SJCRH30 (cell line): ENCODE data around the gene GPR68. TPM values are rescaled to one million over a fixed set of nuclear protein-coding genes. Genes with fewer than 3 reads are reported as not detected.
"Not testable (repeated sequence)": the region's sequence is repeated elsewhere in the genome, so short reads cannot be mapped to it uniquely, and the experiment has no call there.

Source experiments
- DNase-seq, 2 experiments: peaks; one replicate each; pipeline ENCODE4 v3.0.0-alpha.2; 2015 to 2020
- H3K27ac ChIP-seq: fragments of 250-450 bp; sonication (Bioruptor Pico); 2 replicates; pipeline ENCODE4 v1.5.1; 2020; ENCODE audit warnings: mild to moderate bottlenecking, moderate library complexity
- H3K27me3 ChIP-seq: fragments of 250-450 bp; sonication (Bioruptor Pico); 2 replicates; pipeline ENCODE4 v1.5.1; 2020; ENCODE audit warnings: mild to moderate bottlenecking, moderate library complexity
- H3K36me3 ChIP-seq: fragments of 250-450 bp; sonication (Bioruptor Pico); 2 replicates; pipeline ENCODE4 v1.5.1; 2020; ENCODE audit warnings: mild to moderate bottlenecking, moderate library complexity
- H3K4me1 ChIP-seq: fragments of 250-450 bp; sonication (Bioruptor Pico); 2 replicates; pipeline ENCODE4 v1.5.1; 2020; ENCODE audit warnings: mild to moderate bottlenecking, moderate library complexity
- H3K4me3 ChIP-seq: fragments of 250-450 bp; sonication (Bioruptor Pico); 2 replicates; pipeline ENCODE4 v1.5.1; 2020; ENCODE audit warnings: mild to moderate bottlenecking, moderate library complexity
- H3K9me3 ChIP-seq: fragments of 250-450 bp; sonication (Bioruptor Pico); replicated peaks from 2 replicates; pipeline ENCODE4 v1.5.1; 2020; ENCODE audit warnings: mild to moderate bottlenecking, moderate library complexity
- total RNA-seq: library from RNA; depleted of rRNA; stranded (reverse); fragments of >200 nt; shearing (Covaris generic); gene quantifications from 2 replicates; pipeline ENCODE4 v1.2.3, GENCODE V29; 2014

GPR68 gene
- total RNA-seq, 1 experiment from 2014 or later: not detected

DNA sequence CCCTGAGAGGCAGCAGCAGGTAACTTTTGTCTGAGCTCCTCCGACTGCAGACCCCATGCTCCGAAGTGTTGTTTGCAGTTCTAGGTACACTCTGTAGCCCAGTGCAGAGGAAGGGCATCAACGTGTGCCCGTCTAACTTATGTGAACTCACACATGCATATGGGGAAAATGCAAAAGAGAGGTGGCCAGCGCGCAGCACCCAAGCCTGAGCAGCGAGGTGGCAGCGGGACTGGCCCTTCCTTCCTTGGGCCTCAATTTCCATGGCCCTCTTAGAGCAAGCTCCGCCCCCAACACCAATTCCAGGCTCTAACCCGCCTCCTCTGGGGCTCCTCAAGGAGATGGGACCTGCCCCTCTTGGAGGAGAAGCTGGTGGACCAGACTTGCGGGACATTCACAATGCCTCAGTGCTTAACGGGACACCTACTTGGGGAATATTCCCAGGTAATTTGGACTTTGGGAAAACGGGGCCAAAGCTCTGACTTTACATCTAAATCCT, 27.7 kb downstream of the GPR68 start:
- 0 out of 2 replicates have a peak, but pooled peaks cover 2% of the 10 kb centered on the region for H3K36me3 ChIP-seq
- no peak for DNase-seq
- H3K4me1 ChIP-seq: no peaks in the 10 kb centered on the region
- H3K9me3 ChIP-seq: no peaks in the 10 kb centered on the region
- H3K27ac ChIP-seq: no peak overlapping the region
- H3K27me3 ChIP-seq: no peaks in the 10 kb centered on the region
- H3K4me3 ChIP-seq: no peak overlapping the region

DNA sequence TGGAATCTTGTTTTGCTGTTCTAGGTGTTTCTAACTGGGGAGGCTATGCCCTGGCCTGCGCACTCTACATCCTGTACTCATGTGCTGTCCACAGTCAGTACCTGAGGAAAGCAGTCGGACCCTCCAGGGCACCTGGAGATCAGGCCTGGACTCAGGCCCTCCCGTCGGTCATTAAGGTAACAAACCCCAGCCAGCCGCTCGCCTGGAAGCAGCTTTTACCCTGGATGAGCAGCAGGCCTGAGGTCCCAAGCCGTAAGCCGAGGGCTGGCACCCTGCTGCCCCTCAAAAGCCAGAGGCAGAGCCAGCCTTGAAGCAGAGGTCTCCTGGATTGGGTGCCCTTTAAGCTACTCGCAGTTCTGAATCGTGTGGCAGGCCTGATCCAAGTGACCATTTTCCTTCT, 29.1 kb downstream of the GPR68 start:
- no peaks in the 10 kb centered on the region for H3K27me3 ChIP-seq
- H3K36me3 ChIP-seq: peaks cover 8% of the 10 kb centered on the region
- no peaks in the 10 kb centered on the region for H3K4me1 ChIP-seq
- H3K4me3 ChIP-seq: no peak overlapping the region
- H3K27ac ChIP-seq: no peak overlapping the region
- no peak for DNase-seq
- peaks cover 3% of the 10 kb centered on the region for H3K9me3 ChIP-seq

- Histone ChIP-seq H3K27ac (no peak overlapping the region), H3K4me1 (no peaks in the 10 kb centered on the region), H3K36me3 (peaks cover 8% of the 10 kb centered on the region), H3K4me3 (no peak overlapping the region), H3K27me3 (no peaks in the 10 kb centered on the region), H3K9me3 (peaks cover 3% of the 10 kb centered on the region)
- DNase-seq: no peak
These were observed 30.2 kb downstream of the GPR68 start for GRCh38 chr14:91214306-91214705.

DNA sequence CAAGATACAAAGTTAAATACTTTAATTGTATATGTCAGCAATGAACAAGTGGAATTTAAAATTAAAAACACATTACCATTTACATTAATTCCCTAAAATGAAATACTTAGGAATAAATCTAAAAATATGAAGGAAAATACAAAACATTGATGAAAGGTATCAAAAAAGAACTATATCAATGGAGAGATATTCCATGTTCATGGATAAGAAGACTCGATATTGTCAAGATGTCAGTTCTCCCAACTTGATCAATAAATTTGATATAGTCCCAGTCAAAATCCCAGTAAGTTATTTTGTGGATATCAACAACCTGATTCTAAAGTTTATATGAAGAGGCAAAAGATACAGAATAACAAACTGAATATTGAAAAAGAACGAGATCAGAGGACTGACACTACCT, 33.5 kb downstream of the GPR68 start:
- peaks cover 8% of the 10 kb centered on the region for H3K36me3 ChIP-seq

DNA sequence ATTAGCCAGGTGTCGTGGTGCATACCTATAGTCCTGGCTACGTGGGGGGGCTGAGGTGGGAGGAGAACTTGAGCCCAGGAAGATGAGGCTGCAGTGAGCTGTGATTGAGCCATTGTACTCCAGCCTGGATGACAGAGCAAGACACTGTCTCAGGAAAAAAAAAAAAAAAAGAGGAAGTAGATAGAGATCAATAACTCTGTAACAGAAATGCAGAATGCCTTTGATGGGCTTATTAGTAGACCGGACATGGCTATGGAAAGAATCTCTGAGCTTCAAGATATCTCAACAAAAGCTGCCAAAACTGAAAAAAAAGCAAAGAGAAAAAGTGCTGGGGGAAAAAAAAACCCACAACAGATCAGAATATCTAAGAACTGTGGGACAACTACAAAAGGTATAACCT, 37.5 kb downstream of the GPR68 start:
- Histone ChIP-seq H3K4me3 (no peak overlapping the region), H3K4me1 (no peaks in the 10 kb centered on the region), H3K36me3 (peaks cover 34% of the 10 kb centered on the region), H3K27me3 (no peaks in the 10 kb centered on the region), H3K27ac (no peak overlapping the region), H3K9me3 (peaks cover 3% of the 10 kb centered on the region)
- DNase-seq: no peak

More for the DNA sequence above, 33.5 kb downstream of the GPR68 start:
- Histone ChIP-seq H3K4me1 (no peaks in the 10 kb centered on the region), H3K4me3 (no peak overlapping the region), H3K27me3 (no peaks in the 10 kb centered on the region), H3K9me3 (peaks cover 3% of the 10 kb centered on the region), H3K27ac (no peak overlapping the region)
- DNase-seq: no peak

GRCh38 chr14:91205459-91205858, 39.0 kb downstream of the GPR68 start:
- Histone ChIP-seq H3K36me3 (peaks cover 39% of the 10 kb centered on the region), H3K4me3 (no peak overlapping the region), H3K9me3 (no peaks in the 10 kb centered on the region; the same call in 1 of the 2 replicates), H3K4me1 (no peaks in the 10 kb centered on the region), H3K27me3 (no peaks in the 10 kb centered on the region), H3K27ac (no peak overlapping the region)
- DNase-seq: no peak

GRCh38 chr14:91204657-91205056, 39.8 kb downstream of the GPR68 start:
- DNase-seq: no peak
- Histone ChIP-seq H3K4me3 (no peak overlapping the region), H3K27me3 (no peaks in the 10 kb centered on the region), H3K27ac (no peak overlapping the region), H3K9me3 (peaks cover 5% of the 10 kb centered on the region; the same call in 1 of the 2 replicates), H3K36me3 (peaks cover 47% of the 10 kb centered on the region), H3K4me1 (no peaks in the 10 kb centered on the region)

- peaks cover 5% of the 10 kb centered on the region; the same call in 1 of the 2 replicates for H3K9me3 ChIP-seq
- H3K27ac ChIP-seq: no peak overlapping the region
- H3K27me3 ChIP-seq: no peaks in the 10 kb centered on the region
- DNase-seq: no peak
- peaks cover 58% of the 10 kb centered on the region for H3K36me3 ChIP-seq
- no peak overlapping the region for H3K4me3 ChIP-seq
- H3K4me1 ChIP-seq: no peaks in the 10 kb centered on the region
These were observed 42.1 kb downstream of the GPR68 start for GRCh38 chr14:91202234-91202974.

GRCh38 chr14:91200802-91201201, 43.7 kb downstream of the GPR68 start:
- not testable (repeated sequence) for H3K27me3 ChIP-seq, H3K4me3 ChIP-seq, H3K4me1 ChIP-seq, H3K27ac ChIP-seq, H3K9me3 ChIP-seq
- peaks cover 64% of the 10 kb centered on the region for H3K36me3 ChIP-seq
- peak in 1 of 2 experiments; percentile 10 for DNase-seq

GRCh38 chr14:91197631-91198030, 46.9 kb downstream of the GPR68 start:
- H3K4me1 ChIP-seq: no peaks in the 10 kb centered on the region
- H3K36me3 ChIP-seq: peaks cover 48% of the 10 kb centered on the region
- no peaks in the 10 kb centered on the region for H3K27me3 ChIP-seq
- no peak for DNase-seq
- peaks cover 5% of the 10 kb centered on the region; the same call in 1 of the 2 replicates for H3K9me3 ChIP-seq
- H3K4me3 ChIP-seq: no peak overlapping the region
- H3K27ac ChIP-seq: no peak overlapping the region

DNA sequence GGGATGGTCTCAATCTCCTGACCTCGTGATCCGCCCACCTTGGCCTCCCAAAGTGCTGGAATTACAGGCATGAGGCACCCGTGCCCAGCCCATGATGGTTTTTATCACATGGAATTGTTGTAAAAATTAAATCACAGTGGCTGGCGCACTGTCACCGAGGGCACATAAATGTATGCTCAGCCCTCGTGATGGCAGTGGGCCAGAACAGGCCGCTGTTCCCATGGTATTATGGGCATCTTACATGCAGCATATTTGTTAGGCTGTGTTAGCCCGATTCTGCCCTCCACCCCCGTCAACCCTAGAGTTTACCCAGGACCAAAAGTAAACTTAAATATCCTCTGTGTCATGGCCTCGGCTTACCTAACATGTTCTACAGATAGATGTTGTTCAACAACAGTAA, 48.6 kb downstream of the GPR68 start:
- no peaks in the 10 kb centered on the region for H3K4me1 ChIP-seq
- no peak for DNase-seq
- H3K9me3 ChIP-seq: peaks cover 5% of the 10 kb centered on the region; the same call in 1 of the 2 replicates
- peaks cover 31% of the 10 kb centered on the region for H3K36me3 ChIP-seq
- H3K27me3 ChIP-seq: no peaks in the 10 kb centered on the region
- H3K27ac ChIP-seq: no peak overlapping the region
- no peak overlapping the region for H3K4me3 ChIP-seq

DNA sequence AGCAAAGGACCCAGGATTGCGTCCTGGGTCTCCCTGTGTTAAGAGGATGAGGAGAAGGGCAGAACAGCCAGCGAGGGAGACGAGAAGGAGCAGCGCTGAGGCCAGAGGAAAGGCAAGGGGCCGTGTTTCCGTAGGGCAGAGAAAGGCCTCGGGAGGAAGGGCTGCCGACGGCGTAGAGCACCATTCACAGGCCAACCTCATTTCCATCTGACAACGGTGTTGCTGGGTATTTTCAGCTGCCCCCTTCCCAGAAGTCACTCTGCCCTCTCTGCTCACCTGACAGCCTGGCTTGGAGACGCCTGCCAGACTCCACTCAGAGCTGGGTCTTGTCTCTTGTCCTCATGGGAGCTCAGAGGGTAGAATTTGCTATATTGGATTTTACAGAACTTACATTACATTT, 51.4 kb downstream of the GPR68 start:
- Histone ChIP-seq H3K9me3 (no peaks in the 10 kb centered on the region), H3K4me3 (no peak overlapping the region), H3K4me1 (no peaks in the 10 kb centered on the region), H3K27me3 (no peaks in the 10 kb centered on the region), H3K36me3 (peaks cover 18% of the 10 kb centered on the region), H3K27ac (no peak overlapping the region)
- no peak for DNase-seq

DNA sequence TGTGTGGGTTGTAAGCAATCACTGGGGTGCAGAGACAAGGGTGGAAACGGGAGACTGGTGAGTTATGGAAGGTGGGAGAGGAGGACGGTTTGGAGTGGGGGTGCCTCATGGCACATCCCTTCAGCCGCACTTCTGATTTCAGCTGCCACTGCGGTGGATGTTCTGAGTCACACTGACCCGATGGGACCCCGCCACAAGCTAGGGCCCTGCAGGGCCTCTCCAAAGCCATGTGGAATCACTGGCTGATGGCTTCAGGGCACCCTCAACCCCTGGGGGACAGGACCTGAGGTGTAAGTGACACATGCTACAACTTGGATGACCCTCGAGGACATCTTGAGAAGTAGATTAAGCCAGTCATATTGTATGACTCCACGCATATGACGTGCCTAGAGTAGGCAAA, 53.7 kb downstream of the GPR68 start:
- H3K27ac ChIP-seq: no peak overlapping the region
- H3K9me3 ChIP-seq: no peaks in the 10 kb centered on the region
- H3K27me3 ChIP-seq: no peaks in the 10 kb centered on the region
- peaks cover 8% of the 10 kb centered on the region; the same call in 1 of the 2 replicates for H3K36me3 ChIP-seq
- H3K4me3 ChIP-seq: no peak overlapping the region
- no peaks in the 10 kb centered on the region for H3K4me1 ChIP-seq
- no peak for DNase-seq

GRCh38 chr14:91187271-91187670, 57.2 kb downstream of the GPR68 start:
- Histone ChIP-seq H3K4me3 (no peak overlapping the region), H3K36me3 (0 out of 2 replicates have a peak, but pooled peaks cover 5% of the 10 kb centered on the region), H3K4me1 (no peaks in the 10 kb centered on the region), H3K27me3 (no peaks in the 10 kb centered on the region), H3K9me3 (no peaks in the 10 kb centered on the region), H3K27ac (no peak overlapping the region)
- DNase-seq: no peak

DNA sequence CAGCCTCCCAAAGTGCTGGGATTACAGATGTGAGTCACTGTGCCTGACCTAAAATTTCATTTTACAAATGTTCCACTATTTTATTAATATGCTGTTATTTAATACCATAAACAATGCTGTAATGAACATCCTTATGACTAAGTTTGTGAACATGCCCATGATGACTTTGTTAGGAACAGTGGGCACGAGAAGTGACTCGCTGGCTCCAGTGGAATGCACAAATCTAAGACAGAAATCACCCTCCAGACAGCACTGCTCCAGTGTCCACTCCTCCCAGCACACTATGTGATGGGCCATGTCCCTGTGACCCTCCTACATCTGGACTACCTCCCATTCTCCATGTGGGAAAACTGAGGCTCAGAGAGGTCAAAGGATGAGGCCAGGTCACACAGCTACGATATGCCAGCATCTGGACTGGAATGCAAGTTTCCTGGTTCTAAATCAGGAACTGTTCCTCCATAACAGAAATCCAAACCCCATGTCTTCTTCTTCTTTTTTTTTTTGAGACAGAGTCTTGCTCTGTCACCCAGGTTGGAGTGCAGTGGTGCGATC, 57.9 kb downstream of the GPR68 start:
- Histone ChIP-seq H3K4me1 (no peaks in the 10 kb centered on the region), H3K27ac (no peak overlapping the region), H3K27me3 (no peaks in the 10 kb centered on the region), H3K9me3 (no peaks in the 10 kb centered on the region), H3K4me3 (no peak overlapping the region), H3K36me3 (0 out of 2 replicates have a peak, but pooled peaks cover 5% of the 10 kb centered on the region)
- DNase-seq: no peak
